Natural killer cell (primary cell): Measurements from ENCODE around the gene PORCN. TPM values are rescaled to one million over a fixed set of nuclear protein-coding genes. Genes with fewer than 3 reads are reported as not detected.
A peak's percentile ranks its signal among the peaks of the same experiment; 100 is the strongest.

ENCODE experiments used
- ATAC-seq, 3 donors: fragments of 150-1000 bp in 2 of 3; fragments of 200-7000 bp in 1 of 3; cut with Tn5 transposase; 1 replicate in 1 of 3; 2 replicates in 2 of 3; pipeline ENCODE4 v1.10.0; 2021; ENCODE audit warnings: mild to moderate bottlenecking in 2 of 3, moderate library complexity in 2 of 3
- DNase-seq, 2 donors: peaks; one replicate each; pipeline versions ENCODE4 v3.0.0 to v3.0.0-alpha.2; 2013 to 2021; ENCODE audit warnings: mixed read lengths in 1 of 2
- H3K27ac ChIP-seq: one replicate; pipeline ENCODE4 v1.5.1; 2013; ENCODE audit warnings: mild to moderate bottlenecking, low read length
- H3K27me3 ChIP-seq: one replicate; pipeline ENCODE4 v1.6.1; 2013; ENCODE audit warnings: low read length; ENCODE audit not compliant: control insufficient read depth, insufficient read depth
- H3K36me3 ChIP-seq: one replicate; pipeline ENCODE4 v1.6.1; 2013; ENCODE audit warnings: low read length; ENCODE audit not compliant: control insufficient read depth, insufficient read depth
- H3K4me1 ChIP-seq: one replicate; pipeline ENCODE4 v1.6.1; 2013; ENCODE audit warnings: low read length; ENCODE audit not compliant: control insufficient read depth, insufficient read depth
- H3K4me3 ChIP-seq: one replicate; pipeline ENCODE4 v1.5.1; 2013; ENCODE audit warnings: low read length
- H3K9me3 ChIP-seq: one replicate; pipeline ENCODE4 v1.6.1; 2013; ENCODE audit warnings: low read length; ENCODE audit not compliant: control insufficient read depth, insufficient read depth
- H3K27ac Mint-ChIP-seq, 2 donors: one replicate each; pipeline ENCODE4 v1.8.0; 2022; ENCODE audit warnings: mild to moderate bottlenecking in 2 of 2, mixed read lengths in 2 of 2, moderate library complexity in 1 of 2
- H3K27me3 Mint-ChIP-seq, 2 donors: one replicate each; pipeline ENCODE4 v1.8.0; 2022; ENCODE audit warnings: low read depth in 2 of 2, mixed read lengths in 2 of 2
- H3K36me3 Mint-ChIP-seq: one replicate; pipeline ENCODE4 v1.8.0; 2022; ENCODE audit warnings: mixed read lengths
- H3K4me1 Mint-ChIP-seq, 2 donors: one replicate each; pipeline ENCODE4 v1.8.0; 2022; ENCODE audit warnings: mixed read lengths in 2 of 2
- H3K4me3 Mint-ChIP-seq: one replicate; pipeline ENCODE4 v1.8.0; 2022; ENCODE audit warnings: mild to moderate bottlenecking, moderate library complexity, mixed read lengths
- H3K9me3 Mint-ChIP-seq, 2 donors: one replicate each; pipeline ENCODE4 v1.8.0; 2022; ENCODE audit warnings: mixed read lengths in 2 of 2
- WGBS: methylation state at CpG from one replicate; pipeline ENCODE4 v1.1.7; 2013; ENCODE audit warnings: missing lambda C conversion rate; ENCODE audit not compliant: insufficient coverage; 5-methylcytosine and 5-hydroxymethylcytosine counted together
- intact Hi-C: fragments of 100-400 bp; cut with micrococcal nuclease; formaldehyde crosslinking; loops from one replicate; pipeline ENCODE4 v1.14.2; 2022
- total RNA-seq, 4 donors: library from RNA; stranded (reverse); fragments of 120-200 nt in 1 of 4; gene quantifications; one replicate each; pipeline versions ENCODE4 v1.2.3 to v1.2.4, GENCODE V29; 2013 to 2022
- TF ChIP-seq, protein P1 (sequence below): fragments of 200-600 bp; IDR thresholded peaks from one replicate; pipeline ENCODE4 v1.8.0; 2022; ENCODE audit warnings: antibody characterized with exemption

The PORCN gene
- total RNA-seq, 3 donors from 2014 or later (not counting 1 experiment from before 2014, with no cell fraction given) = 29.6 to 33.1 (median 31.1) TPM

GRCh38 chrX:48460606-48461005 lies 48.2 kb upstream of the PORCN start:
- H3K9me3 Mint-ChIP-seq = no peaks in the 10 kb centered on the region
- peak overlapping the region in 1 of 2 donors; percentile 14 for H3K27ac Mint-ChIP-seq
- H3K27ac ChIP-seq = no peak overlapping the region
- H3K9me3 ChIP-seq = no peaks in the 10 kb centered on the region
- TF ChIP-seq, protein P1, sequence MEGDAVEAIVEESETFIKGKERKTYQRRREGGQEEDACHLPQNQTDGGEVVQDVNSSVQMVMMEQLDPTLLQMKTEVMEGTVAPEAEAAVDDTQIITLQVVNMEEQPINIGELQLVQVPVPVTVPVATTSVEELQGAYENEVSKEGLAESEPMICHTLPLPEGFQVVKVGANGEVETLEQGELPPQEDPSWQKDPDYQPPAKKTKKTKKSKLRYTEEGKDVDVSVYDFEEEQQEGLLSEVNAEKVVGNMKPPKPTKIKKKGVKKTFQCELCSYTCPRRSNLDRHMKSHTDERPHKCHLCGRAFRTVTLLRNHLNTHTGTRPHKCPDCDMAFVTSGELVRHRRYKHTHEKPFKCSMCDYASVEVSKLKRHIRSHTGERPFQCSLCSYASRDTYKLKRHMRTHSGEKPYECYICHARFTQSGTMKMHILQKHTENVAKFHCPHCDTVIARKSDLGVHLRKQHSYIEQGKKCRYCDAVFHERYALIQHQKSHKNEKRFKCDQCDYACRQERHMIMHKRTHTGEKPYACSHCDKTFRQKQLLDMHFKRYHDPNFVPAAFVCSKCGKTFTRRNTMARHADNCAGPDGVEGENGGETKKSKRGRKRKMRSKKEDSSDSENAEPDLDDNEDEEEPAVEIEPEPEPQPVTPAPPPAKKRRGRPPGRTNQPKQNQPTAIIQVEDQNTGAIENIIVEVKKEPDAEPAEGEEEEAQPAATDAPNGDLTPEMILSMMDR = no peak
- H3K4me3 ChIP-seq = no peak overlapping the region
- peaks cover 8% of the 10 kb centered on the region for H3K36me3 ChIP-seq
- intact Hi-C loops = no loop called here
- no peaks in the 10 kb centered on the region for H3K36me3 Mint-ChIP-seq
- no peak for ATAC-seq
- no peaks in the 10 kb centered on the region for H3K27me3 ChIP-seq
- no peak overlapping the region for H3K4me3 Mint-ChIP-seq
- no peak for DNase-seq
- peaks cover 7 to 14% of the 10 kb centered on the region in 2 donors for H3K4me1 Mint-ChIP-seq
- H3K27me3 Mint-ChIP-seq = no peaks in the 10 kb centered on the region
- WGBS = 98% methylated on average over 10 of the region's 11 CpGs
- no peaks in the 10 kb centered on the region for H3K4me1 ChIP-seq

- Mint-ChIP-seq H3K4me1 (peaks cover 7 to 20% of the 10 kb centered on the region in 2 donors), H3K27me3 (no peaks in the 10 kb centered on the region), H3K9me3 (no peaks in the 10 kb centered on the region), H3K27ac (no peak overlapping the region), H3K4me3 (no peak overlapping the region), H3K36me3 (no peaks in the 10 kb centered on the region)
- Histone ChIP-seq H3K27ac (no peak overlapping the region), H3K36me3 (peaks cover 8% of the 10 kb centered on the region), H3K4me1 (no peaks in the 10 kb centered on the region), H3K9me3 (no peaks in the 10 kb centered on the region), H3K27me3 (no peaks in the 10 kb centered on the region), H3K4me3 (no peak overlapping the region)
- intact Hi-C loops = no loop called here
- TF ChIP-seq, protein P1 = no peak
- WGBS = 100% methylated on average over 5 of the region's 6 CpGs
- DNase-seq = no peak
- ATAC-seq = no peak
These were observed 47.0 kb upstream of the PORCN start for GRCh38 chrX:48461830-48462229.

DNA sequence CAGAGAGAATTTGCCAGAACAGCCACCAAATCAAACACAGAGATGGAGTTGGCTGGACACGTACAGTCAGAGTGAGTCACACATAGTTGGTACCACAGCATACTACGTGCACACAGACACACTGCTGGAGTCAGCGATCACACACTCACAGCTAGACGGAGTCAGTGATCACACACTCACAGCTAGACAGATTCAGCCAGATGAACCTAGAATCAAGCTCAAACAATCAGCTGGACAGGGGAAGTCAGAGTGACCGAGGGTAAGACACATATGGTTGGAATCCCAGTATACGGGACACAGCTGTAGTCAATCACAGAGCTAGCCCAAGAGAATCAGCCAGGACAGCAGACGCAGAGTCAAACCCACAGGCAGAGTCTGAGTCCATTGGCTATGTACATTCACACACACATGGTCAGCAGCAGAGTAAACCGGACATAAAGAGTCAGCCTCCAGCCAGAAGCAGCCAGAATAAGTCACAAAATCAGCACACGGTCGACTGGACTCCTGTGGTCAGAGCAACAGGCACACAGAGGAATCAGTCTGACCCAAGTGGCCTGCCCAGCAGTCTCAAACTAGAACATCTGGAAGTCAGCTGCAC lies 43.4 kb upstream of the PORCN start:
- intact Hi-C loops = no loop called here
- ATAC-seq (no peak), DNase-seq (no peak)
- H3K9me3 ChIP-seq = no peaks in the 10 kb centered on the region
- no peak overlapping the region for H3K4me3 ChIP-seq
- Mint-ChIP-seq H3K9me3 (no peaks in the 10 kb centered on the region), H3K27me3 (no peaks in the 10 kb centered on the region), H3K4me1 (peaks cover 20 to 53% of the 10 kb centered on the region in 2 donors), H3K36me3 (no peaks in the 10 kb centered on the region), H3K4me3 (no peak overlapping the region), H3K27ac (no peak overlapping the region)
- H3K36me3 ChIP-seq = peaks cover 5% of the 10 kb centered on the region
- WGBS = 96% methylated on average over 10 of the region's 10 CpGs
- no peaks in the 10 kb centered on the region for H3K27me3 ChIP-seq
- H3K4me1 ChIP-seq = peaks cover 25% of the 10 kb centered on the region
- TF ChIP-seq, protein P1 = no peak
- no peak overlapping the region for H3K27ac ChIP-seq

DNA sequence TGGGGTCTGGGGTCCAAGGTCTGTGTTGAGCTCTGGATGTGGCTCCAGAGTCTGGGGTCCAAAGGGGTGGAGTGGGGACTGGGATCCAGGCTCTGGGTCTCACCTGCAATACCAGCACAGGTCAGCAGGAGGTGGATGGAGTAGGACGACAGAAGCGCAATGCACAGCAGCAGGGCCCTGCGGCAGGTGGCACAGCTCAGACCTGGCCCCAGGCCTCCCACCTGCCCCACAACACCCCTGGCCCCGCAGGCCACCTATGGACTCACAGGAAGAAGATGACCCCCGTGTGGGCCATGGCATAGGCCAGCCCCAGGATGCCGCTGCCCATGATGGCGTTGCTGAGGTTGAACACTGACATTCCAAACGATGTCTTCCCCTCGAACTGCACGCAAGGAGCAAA lies 42.1 kb upstream of the PORCN start:
- H3K4me1 ChIP-seq = peaks cover 25% of the 10 kb centered on the region
- DNase-seq (peak in 1 of 2 donors; percentile 30), ATAC-seq (peak in 1 of 3 donors; percentile 23)
- TF ChIP-seq, protein P1 = no peak
- H3K4me1 Mint-ChIP-seq = peaks cover 20 to 53% of the 10 kb centered on the region in 2 donors
- no peak overlapping the region for H3K27ac ChIP-seq
- no peak overlapping the region for H3K4me3 Mint-ChIP-seq
- peaks cover 2% of the 10 kb centered on the region for H3K36me3 ChIP-seq
- H3K9me3 ChIP-seq = no peaks in the 10 kb centered on the region
- H3K4me3 ChIP-seq = no peak overlapping the region
- H3K9me3 Mint-ChIP-seq = no peaks in the 10 kb centered on the region
- no peaks in the 10 kb centered on the region for H3K27me3 ChIP-seq
- intact Hi-C loops = no loop called here
- H3K27ac Mint-ChIP-seq = no peak overlapping the region
- no peaks in the 10 kb centered on the region for H3K27me3 Mint-ChIP-seq
- WGBS = 98% methylated on average over 9 of the region's 10 CpGs
- H3K36me3 Mint-ChIP-seq = no peaks in the 10 kb centered on the region
